ENCODE measurements around the gene NTM.

DNA sequence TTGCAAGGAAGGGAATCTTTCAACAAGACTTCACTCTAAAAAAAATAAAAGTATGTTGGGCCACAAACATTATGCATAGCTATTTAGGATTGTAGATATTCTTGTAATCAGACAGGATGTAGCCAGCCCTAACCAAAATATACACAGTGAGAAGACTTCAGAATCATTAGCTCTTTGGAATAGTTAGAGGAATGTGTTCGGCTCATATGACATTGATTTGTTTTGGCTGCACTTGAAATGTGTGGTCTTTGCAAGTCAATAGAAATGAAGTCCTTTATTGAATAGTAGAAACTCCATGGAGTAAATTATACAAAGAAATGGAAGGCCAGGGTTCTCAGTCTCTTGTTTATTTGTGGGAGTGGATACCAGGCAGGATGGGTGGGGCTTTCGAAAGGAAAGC, 692.1 kb downstream of the NTM start:
- TF ChIP-seq POLR2A (IDR thresholded peaks at IDR 0.05; ENCODE audit: low read depth, low read length) = no peak
- TF ChIP-seq, protein P1, sequence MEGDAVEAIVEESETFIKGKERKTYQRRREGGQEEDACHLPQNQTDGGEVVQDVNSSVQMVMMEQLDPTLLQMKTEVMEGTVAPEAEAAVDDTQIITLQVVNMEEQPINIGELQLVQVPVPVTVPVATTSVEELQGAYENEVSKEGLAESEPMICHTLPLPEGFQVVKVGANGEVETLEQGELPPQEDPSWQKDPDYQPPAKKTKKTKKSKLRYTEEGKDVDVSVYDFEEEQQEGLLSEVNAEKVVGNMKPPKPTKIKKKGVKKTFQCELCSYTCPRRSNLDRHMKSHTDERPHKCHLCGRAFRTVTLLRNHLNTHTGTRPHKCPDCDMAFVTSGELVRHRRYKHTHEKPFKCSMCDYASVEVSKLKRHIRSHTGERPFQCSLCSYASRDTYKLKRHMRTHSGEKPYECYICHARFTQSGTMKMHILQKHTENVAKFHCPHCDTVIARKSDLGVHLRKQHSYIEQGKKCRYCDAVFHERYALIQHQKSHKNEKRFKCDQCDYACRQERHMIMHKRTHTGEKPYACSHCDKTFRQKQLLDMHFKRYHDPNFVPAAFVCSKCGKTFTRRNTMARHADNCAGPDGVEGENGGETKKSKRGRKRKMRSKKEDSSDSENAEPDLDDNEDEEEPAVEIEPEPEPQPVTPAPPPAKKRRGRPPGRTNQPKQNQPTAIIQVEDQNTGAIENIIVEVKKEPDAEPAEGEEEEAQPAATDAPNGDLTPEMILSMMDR (IDR thresholded peaks at IDR 0.05; ENCODE audit: extremely low read depth in 1 of 2, insufficient read depth in 1 of 2, low read depth in 1 of 2, low read length in 2 of 2) = no peak
- no peak for TF ChIP-seq EZH2 (IDR thresholded peaks at IDR 0.05; ENCODE audit: borderline replicate concordance, low read depth, low read length, severe bottlenecking)
- no peak for TF ChIP-seq MYC (IDR thresholded peaks at IDR 0.05; ENCODE audit: low read depth, low read length)
- TF ChIP-seq GATA2 (IDR thresholded peaks at IDR 0.05; ENCODE audit: insufficient read depth, insufficient read length, low read depth, low read length) = no peak
- TF ChIP-seq POLR2AphosphoS5 (IDR thresholded peaks at IDR 0.05; ENCODE audit: insufficient read depth, low read depth, low read length) = no peak
- TF ChIP-seq, protein P2, sequence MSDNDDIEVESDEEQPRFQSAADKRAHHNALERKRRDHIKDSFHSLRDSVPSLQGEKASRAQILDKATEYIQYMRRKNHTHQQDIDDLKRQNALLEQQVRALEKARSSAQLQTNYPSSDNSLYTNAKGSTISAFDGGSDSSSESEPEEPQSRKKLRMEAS (IDR thresholded peaks at IDR 0.05; ENCODE audit: insufficient read depth, insufficient read length) = no peak
- TF ChIP-seq JUN (IDR thresholded peaks at IDR 0.05; ENCODE audit: borderline replicate concordance, insufficient read depth, insufficient read length, low read depth) = no peak
- no peak for TF ChIP-seq FOS (IDR thresholded peaks at IDR 0.05; ENCODE audit: borderline replicate concordance, insufficient read depth, low read length)

Measured in endothelial cell of umbilical vein (primary cell).